Panc1 (cell line): ENCODE results near the gene EIF2A.

Source experiments
- CTCF ChIP-seq: fragments of 450-650 bp; IDR thresholded peaks from 2 replicates; pipeline ENCODE4 v1.5.1; 2017; ENCODE audit warnings: mild to moderate bottlenecking
- POLR2AphosphoS5 ChIP-seq: IDR thresholded peaks from 2 replicates; pipeline ENCODE4 v1.6.1; 2012; ENCODE audit warnings: mild to moderate bottlenecking, low read depth, low read length, moderate library complexity
- REST ChIP-seq, 2 experiments: IDR thresholded peaks; 2 replicates each; pipeline ENCODE4 v1.6.1; 2011 to 2012; ENCODE audit warnings: low read depth in 2 of 2, control low read depth in 1 of 2, low read length in 1 of 2, mild to moderate bottlenecking in 1 of 2, moderate library complexity in 1 of 2; ENCODE audit not compliant: insufficient read depth in 1 of 2

- TF ChIP-seq REST (IDR thresholded peaks at IDR 0.05; ENCODE audit: insufficient read depth in 1 of 2, low read depth in 2 of 2, low read length in 1 of 2) (no peak), POLR2AphosphoS5 (no peak), CTCF (no peak)
These were observed 81.0 kb downstream of the EIF2A start for GRCh38 chr3:150627557-150627956.
